SW 1271 (cell line): ENCODE measurements around the gene RGCC.
"Not testable (repeated sequence)": the region's sequence is repeated elsewhere in the genome, so short reads cannot be mapped to it uniquely, and the experiment has no call there.

Experiments used
- DNase-seq, 2 experiments: peaks; one replicate each; lab custom pipeline; 2025; lab: John Stamatoyannopoulos, UW

The RGCC gene

GRCh38 chr13:41490371-41491015, 33.1 kb downstream of the RGCC start:
- DNase-seq = no peak

- no peak for DNase-seq
Observed at GRCh38 chr13:41491436-41491835, 34.1 kb downstream of the RGCC start.

GRCh38 chr13:41492432-41493260, 35.3 kb downstream of the RGCC start:
- no peak for DNase-seq

GRCh38 chr13:41494202-41494601, 36.9 kb downstream of the RGCC start:
- no peak for DNase-seq

GRCh38 chr13:41495044-41495443, 37.7 kb downstream of the RGCC start:
- no peak for DNase-seq

GRCh38 chr13:41496420-41497234, 39.3 kb downstream of the RGCC start:
- no peak for DNase-seq

- no peak for DNase-seq
Observed at GRCh38 chr13:41497436-41497835, 40.1 kb downstream of the RGCC start.

- no peak for DNase-seq
Observed at GRCh38 chr13:41499452-41499851, 42.1 kb downstream of the RGCC start.

- DNase-seq = no peak
Observed at GRCh38 chr13:41500511-41500910, 43.2 kb downstream of the RGCC start.

- no peak for DNase-seq
Observed at GRCh38 chr13:41501281-41501680, 43.9 kb downstream of the RGCC start.

GRCh38 chr13:41502031-41502430, 44.7 kb downstream of the RGCC start:
- no peak for DNase-seq

- no peak for DNase-seq
Observed at GRCh38 chr13:41502673-41503072, 45.3 kb downstream of the RGCC start.

- no peak for DNase-seq
Observed at GRCh38 chr13:41503356-41503755, 46.0 kb downstream of the RGCC start.

GRCh38 chr13:41504657-41505056, 47.3 kb downstream of the RGCC start:
- not testable (repeated sequence) for DNase-seq

GRCh38 chr13:41505209-41505835, 48.0 kb downstream of the RGCC start:
- DNase-seq = no peak

GRCh38 chr13:41506312-41506711, 49.0 kb downstream of the RGCC start:
- no peak for DNase-seq

- DNase-seq = no peak
Observed at GRCh38 chr13:41509971-41510370, 52.6 kb downstream of the RGCC start.

GRCh38 chr13:41511827-41512226, 54.5 kb downstream of the RGCC start:
- DNase-seq = no peak

- no peak for DNase-seq
Observed at GRCh38 chr13:41512441-41512840, 55.1 kb downstream of the RGCC start.

GRCh38 chr13:41513600-41513999, 56.2 kb downstream of the RGCC start:
- no peak for DNase-seq

- DNase-seq = no peak
Observed at GRCh38 chr13:41514853-41515395, 57.6 kb downstream of the RGCC start.
